ENCODE data around the gene ARMS2.

DNA sequence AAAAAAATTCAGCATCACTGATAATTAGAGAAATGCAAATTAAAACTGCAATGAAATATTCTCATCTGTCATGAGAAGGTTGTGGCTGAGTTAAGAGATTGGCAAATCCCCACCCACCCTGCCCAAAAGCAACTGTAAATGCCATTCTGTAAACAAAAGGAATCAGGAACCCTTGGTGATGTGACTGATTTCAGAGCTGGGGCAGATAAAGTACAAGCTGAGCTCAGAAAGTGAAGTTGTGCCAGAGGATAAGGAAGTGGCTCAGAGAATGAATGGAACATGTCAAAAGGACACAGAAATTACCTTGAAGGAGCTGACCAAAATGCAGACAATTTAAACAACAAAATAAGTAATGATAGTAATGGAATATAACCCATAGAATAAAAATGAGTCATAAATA, 32.7 kb upstream of the ARMS2 start:
- TF ChIP-seq POLR2AphosphoS5 (IDR thresholded peaks at IDR 0.05): no peak
- TF ChIP-seq, protein P1, sequence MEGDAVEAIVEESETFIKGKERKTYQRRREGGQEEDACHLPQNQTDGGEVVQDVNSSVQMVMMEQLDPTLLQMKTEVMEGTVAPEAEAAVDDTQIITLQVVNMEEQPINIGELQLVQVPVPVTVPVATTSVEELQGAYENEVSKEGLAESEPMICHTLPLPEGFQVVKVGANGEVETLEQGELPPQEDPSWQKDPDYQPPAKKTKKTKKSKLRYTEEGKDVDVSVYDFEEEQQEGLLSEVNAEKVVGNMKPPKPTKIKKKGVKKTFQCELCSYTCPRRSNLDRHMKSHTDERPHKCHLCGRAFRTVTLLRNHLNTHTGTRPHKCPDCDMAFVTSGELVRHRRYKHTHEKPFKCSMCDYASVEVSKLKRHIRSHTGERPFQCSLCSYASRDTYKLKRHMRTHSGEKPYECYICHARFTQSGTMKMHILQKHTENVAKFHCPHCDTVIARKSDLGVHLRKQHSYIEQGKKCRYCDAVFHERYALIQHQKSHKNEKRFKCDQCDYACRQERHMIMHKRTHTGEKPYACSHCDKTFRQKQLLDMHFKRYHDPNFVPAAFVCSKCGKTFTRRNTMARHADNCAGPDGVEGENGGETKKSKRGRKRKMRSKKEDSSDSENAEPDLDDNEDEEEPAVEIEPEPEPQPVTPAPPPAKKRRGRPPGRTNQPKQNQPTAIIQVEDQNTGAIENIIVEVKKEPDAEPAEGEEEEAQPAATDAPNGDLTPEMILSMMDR (IDR thresholded peaks at IDR 0.05): no peak
